ENCODE data around the gene CLDN3. TPM values are rescaled to one million over a fixed set of nuclear protein-coding genes. Genes with fewer than 3 reads are reported as not detected.

The CLDN3 gene
- total and polyA plus RNA-seq, 7 donors, result 0.71 to 705 (median 174) TPM; not detected in 2

- WGBS, 2 donors, result 61 to 90% methylated on average over 8 of the region's 8 CpGs
- no peak for DNase-seq
- Histone ChIP-seq H3K27ac (peak overlapping the region in 2 of 4 donors; percentile 31 to 42), H3K9me3 (no peaks in the 10 kb centered on the region), H3K4me3 (no peak overlapping the region), H3K36me3 (peaks cover 0 to 19% (median 6%) of the 10 kb centered on the region in 4 donors), H3K4me1 (peaks cover 0 to 22% (median 17%) of the 10 kb centered on the region in 4 donors), H3K27me3 (no peaks in the 10 kb centered on the region)
- intact Hi-C loops (cut with DNase I), result loop anchor here (10.0 kb wide), 1 partner anchor 109 kb away; the partner anchor contains the start of gene METTL27
- TF ChIP-seq CTCF (IDR thresholded peaks at IDR 0.05) (no peak), POLR2AphosphoS5 (IDR thresholded peaks at IDR 0.05) (no peak), EP300 (IDR thresholded peaks at IDR 0.05) (no peak), POLR2A (IDR thresholded peaks at IDR 0.05) (no peak)
Observed at GRCh38 chr7:73735528-73735905, 34.6 kb downstream of the CLDN3 start.

- H3K9me3 ChIP-seq, result no peaks in the 10 kb centered on the region
- H3K4me1 ChIP-seq, result peaks cover 0 to 22% (median 17%) of the 10 kb centered on the region in 4 donors
- peak; percentile 86 for DNase-seq
- intact Hi-C loops (cut with DNase I), result loop anchor here (10.0 kb wide), 1 partner anchor 110 kb away; the partner anchor contains the start of gene METTL27
- 12 to 57% methylated on average over 16 of the region's 16 CpGs for WGBS, 2 donors
- no peak overlapping the region for H3K4me3 ChIP-seq
- H3K27me3 ChIP-seq, result no peaks in the 10 kb centered on the region
- TF ChIP-seq CTCF (IDR thresholded peaks at IDR 0.05) (peak; percentile 52 to 78 (median 60)), POLR2AphosphoS5 (IDR thresholded peaks at IDR 0.05) (no peak)
- peak overlapping the region in 2 of 4 donors; percentile 31 to 42 for H3K27ac ChIP-seq
- peaks cover 0 to 19% (median 6%) of the 10 kb centered on the region in 4 donors for H3K36me3 ChIP-seq
Observed at GRCh38 chr7:73734619-73735527, 35.2 kb downstream of the CLDN3 start.

- WGBS, 2 donors, result 45 to 62% methylated on average over 2 of the region's 2 CpGs
- no peaks in the 10 kb centered on the region for H3K9me3 ChIP-seq
- TF ChIP-seq CTCF (IDR thresholded peaks at IDR 0.05), result no peak
- TF ChIP-seq POLR2A (IDR thresholded peaks at IDR 0.05), result no peak
- no peak for TF ChIP-seq EP300 (IDR thresholded peaks at IDR 0.05)
- no peak for TF ChIP-seq POLR2AphosphoS5 (IDR thresholded peaks at IDR 0.05)
- intact Hi-C loops (cut with DNase I), result loop anchor here (10.0 kb wide), 1 partner anchor 112 kb away; the partner anchor contains the start of gene METTL27
- no peak overlapping the region for H3K27ac ChIP-seq
- H3K36me3 ChIP-seq, result peaks cover 0 to 19% (median 5%) of the 10 kb centered on the region in 4 donors
- H3K4me3 ChIP-seq, result no peak overlapping the region
- no peaks in the 10 kb centered on the region for H3K27me3 ChIP-seq
- DNase-seq, result no peak
- H3K4me1 ChIP-seq, result peaks cover 0 to 8% (median 3%) of the 10 kb centered on the region in 4 donors
Observed at GRCh38 chr7:73732397-73732796, 37.7 kb downstream of the CLDN3 start.

GRCh38 chr7:73730485-73730884, 39.6 kb downstream of the CLDN3 start:
- 33 to 47% methylated on average over 3 of the region's 3 CpGs for WGBS, 2 donors
- no peak overlapping the region for H3K27ac ChIP-seq
- H3K4me1 ChIP-seq, result peaks cover 0 to 4% (median 0%) of the 10 kb centered on the region in 4 donors
- peaks cover 0 to 9% (median 0%) of the 10 kb centered on the region in 3 donors for H3K27me3 ChIP-seq
- intact Hi-C loops (cut with DNase I), result loop anchor here (10.0 kb wide), 1 partner anchor 114 kb away; the partner anchor contains the start of gene METTL27
- DNase-seq, result no peak
- peaks cover 0 to under 1% (median 0%) of the 10 kb centered on the region in 4 donors for H3K36me3 ChIP-seq
- no peaks in the 10 kb centered on the region for H3K9me3 ChIP-seq
- no peak overlapping the region for H3K4me3 ChIP-seq
- TF ChIP-seq EP300 (IDR thresholded peaks at IDR 0.05), result no peak

GRCh38 chr7:73728551-73728950, 41.5 kb downstream of the CLDN3 start:
- WGBS, 2 donors, result 46 to 61% methylated on average over 5 of the region's 5 CpGs
- no peak for TF ChIP-seq POLR2AphosphoS5 (IDR thresholded peaks at IDR 0.05)

More at GRCh38 chr7:73728551-73728950, 41.5 kb downstream of the CLDN3 start:
- Histone ChIP-seq H3K4me3 (no peak overlapping the region), H3K9me3 (no peaks in the 10 kb centered on the region), H3K36me3 (no peaks in the 10 kb centered on the region), H3K27me3 (peaks cover 0 to 9% (median 0%) of the 10 kb centered on the region in 3 donors), H3K27ac (no peak overlapping the region), H3K4me1 (no peaks in the 10 kb centered on the region)
- intact Hi-C loops (cut with DNase I), result no loop called here
- no peak for DNase-seq

All from sigmoid colon (tissue), 7 donors.